ENCODE data around the gene NPAS3.

The NPAS3 gene

DNA sequence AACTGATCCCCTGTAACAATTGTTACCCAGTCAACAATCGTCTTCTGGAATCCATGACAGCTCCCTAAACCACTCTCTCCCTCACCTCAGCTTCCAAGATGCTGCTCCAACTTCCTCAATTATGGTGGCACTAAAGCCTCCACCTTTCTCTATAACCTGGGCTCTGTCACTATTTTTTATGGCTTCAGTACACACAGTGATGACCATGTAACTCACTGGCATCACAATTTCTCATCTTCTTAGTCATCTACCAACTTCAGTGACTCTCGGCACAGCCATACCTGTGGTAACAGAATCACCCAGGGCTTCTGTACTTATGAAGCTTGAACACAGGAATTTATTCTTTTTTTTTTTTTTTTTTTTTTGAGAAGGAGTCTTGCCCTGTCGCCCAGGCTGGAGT is 32.0 kb upstream of the NPAS3 start:
- no peak for TF ChIP-seq FOXP2 (optimal IDR thresholded peaks at IDR 0.05; ENCODE audit: borderline replicate concordance, extremely low read depth, extremely low read length, insufficient read depth)
- TF ChIP-seq SIN3A (IDR thresholded peaks at IDR 0.05; ENCODE audit: borderline replicate concordance, insufficient read depth, low read length): no peak
- TF ChIP-seq, protein P1, sequence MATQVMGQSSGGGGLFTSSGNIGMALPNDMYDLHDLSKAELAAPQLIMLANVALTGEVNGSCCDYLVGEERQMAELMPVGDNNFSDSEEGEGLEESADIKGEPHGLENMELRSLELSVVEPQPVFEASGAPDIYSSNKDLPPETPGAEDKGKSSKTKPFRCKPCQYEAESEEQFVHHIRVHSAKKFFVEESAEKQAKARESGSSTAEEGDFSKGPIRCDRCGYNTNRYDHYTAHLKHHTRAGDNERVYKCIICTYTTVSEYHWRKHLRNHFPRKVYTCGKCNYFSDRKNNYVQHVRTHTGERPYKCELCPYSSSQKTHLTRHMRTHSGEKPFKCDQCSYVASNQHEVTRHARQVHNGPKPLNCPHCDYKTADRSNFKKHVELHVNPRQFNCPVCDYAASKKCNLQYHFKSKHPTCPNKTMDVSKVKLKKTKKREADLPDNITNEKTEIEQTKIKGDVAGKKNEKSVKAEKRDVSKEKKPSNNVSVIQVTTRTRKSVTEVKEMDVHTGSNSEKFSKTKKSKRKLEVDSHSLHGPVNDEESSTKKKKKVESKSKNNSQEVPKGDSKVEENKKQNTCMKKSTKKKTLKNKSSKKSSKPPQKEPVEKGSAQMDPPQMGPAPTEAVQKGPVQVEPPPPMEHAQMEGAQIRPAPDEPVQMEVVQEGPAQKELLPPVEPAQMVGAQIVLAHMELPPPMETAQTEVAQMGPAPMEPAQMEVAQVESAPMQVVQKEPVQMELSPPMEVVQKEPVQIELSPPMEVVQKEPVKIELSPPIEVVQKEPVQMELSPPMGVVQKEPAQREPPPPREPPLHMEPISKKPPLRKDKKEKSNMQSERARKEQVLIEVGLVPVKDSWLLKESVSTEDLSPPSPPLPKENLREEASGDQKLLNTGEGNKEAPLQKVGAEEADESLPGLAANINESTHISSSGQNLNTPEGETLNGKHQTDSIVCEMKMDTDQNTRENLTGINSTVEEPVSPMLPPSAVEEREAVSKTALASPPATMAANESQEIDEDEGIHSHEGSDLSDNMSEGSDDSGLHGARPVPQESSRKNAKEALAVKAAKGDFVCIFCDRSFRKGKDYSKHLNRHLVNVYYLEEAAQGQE (IDR thresholded peaks at IDR 0.05; ENCODE audit: insufficient read depth in 1 of 2, low read depth in 2 of 2, low read length in 2 of 2): no peak
- no peak for TF ChIP-seq TAF1 (IDR thresholded peaks at IDR 0.05; ENCODE audit: borderline replicate concordance, insufficient read depth, low read length)
- no peak for TF ChIP-seq POLR2AphosphoS5 (IDR thresholded peaks at IDR 0.05; ENCODE audit: low read depth, low read length)

DNA sequence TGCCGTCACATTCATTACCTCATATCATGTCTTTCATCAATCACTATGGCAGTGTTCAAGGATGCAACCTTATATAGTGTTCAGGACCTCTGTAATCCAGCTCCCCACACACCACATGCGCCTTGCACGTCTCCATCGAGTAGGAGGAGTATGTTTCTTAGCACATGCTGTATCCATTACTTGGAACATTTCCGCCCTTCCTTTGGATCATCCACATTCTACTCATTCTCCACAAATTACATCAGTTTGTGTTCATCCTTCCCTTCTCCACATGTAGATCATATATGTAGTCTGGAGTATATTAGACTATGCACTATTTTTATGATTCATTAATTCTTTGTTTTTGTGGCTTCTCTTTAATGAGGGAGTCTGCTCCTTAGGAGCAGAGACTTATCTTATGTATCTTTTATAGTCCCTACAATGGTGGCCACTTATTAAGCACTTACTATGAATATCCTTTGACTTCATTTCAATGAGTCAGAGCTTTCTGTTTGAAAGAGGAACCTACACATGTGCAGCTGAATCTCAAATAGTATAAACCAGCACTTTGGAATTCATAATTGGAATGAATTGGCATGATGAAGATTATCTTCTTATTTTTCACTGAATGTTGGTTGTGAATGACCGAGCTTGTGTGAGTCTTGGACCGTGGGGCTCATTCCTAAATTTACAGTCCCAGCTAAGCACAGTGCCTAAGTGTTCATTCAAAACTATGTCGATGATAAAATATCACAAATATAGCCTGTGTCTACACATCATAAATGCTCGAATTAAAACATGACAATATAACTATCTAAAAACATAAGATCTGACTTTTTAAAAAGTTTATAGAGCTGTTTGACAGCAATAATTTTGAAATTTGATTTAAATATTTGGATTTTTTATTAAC is 30.2 kb upstream of the NPAS3 start:
- no peak for TF ChIP-seq TAF1 (IDR thresholded peaks at IDR 0.05; ENCODE audit: borderline replicate concordance, insufficient read depth, low read length)
- no peak for TF ChIP-seq FOXP2 (optimal IDR thresholded peaks at IDR 0.05; ENCODE audit: borderline replicate concordance, extremely low read depth, extremely low read length, insufficient read depth)
- no peak for TF ChIP-seq POLR2AphosphoS5 (IDR thresholded peaks at IDR 0.05; ENCODE audit: low read depth, low read length)
- no peak for TF ChIP-seq SIN3A (IDR thresholded peaks at IDR 0.05; ENCODE audit: borderline replicate concordance, insufficient read depth, low read length)
- TF ChIP-seq, protein P1 (IDR thresholded peaks at IDR 0.05; ENCODE audit: insufficient read depth in 1 of 2, low read depth in 2 of 2, low read length in 2 of 2): no peak

DNA sequence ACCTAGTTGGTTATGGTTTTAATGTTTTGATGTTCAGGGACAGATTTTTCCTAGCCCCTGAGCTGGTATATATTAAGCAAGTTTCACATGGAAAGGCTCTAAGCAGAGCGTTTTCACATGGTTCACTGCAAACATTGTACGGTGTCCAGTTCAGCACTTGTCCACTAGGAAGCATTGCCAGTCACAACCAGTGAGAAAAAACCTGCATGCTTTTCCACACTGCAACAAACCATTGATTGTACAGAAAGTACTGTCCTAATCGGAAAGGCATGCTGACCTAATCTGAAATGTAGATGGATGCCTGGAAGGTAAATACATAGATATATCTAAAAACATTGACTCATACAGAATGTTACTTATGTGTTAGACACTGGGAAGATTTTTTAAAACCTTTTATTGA is 25.0 kb upstream of the NPAS3 start:
- TF ChIP-seq SIN3A (IDR thresholded peaks at IDR 0.05; ENCODE audit: borderline replicate concordance, insufficient read depth, low read length) (no peak), TAF1 (IDR thresholded peaks at IDR 0.05; ENCODE audit: borderline replicate concordance, insufficient read depth, low read length) (no peak), FOXP2 (optimal IDR thresholded peaks at IDR 0.05; ENCODE audit: borderline replicate concordance, extremely low read depth, extremely low read length, insufficient read depth) (no peak), POLR2AphosphoS5 (IDR thresholded peaks at IDR 0.05; ENCODE audit: low read depth, low read length) (no peak)
- TF ChIP-seq, protein P1 (IDR thresholded peaks at IDR 0.05; ENCODE audit: insufficient read depth in 1 of 2, low read depth in 2 of 2, low read length in 2 of 2): no peak

DNA sequence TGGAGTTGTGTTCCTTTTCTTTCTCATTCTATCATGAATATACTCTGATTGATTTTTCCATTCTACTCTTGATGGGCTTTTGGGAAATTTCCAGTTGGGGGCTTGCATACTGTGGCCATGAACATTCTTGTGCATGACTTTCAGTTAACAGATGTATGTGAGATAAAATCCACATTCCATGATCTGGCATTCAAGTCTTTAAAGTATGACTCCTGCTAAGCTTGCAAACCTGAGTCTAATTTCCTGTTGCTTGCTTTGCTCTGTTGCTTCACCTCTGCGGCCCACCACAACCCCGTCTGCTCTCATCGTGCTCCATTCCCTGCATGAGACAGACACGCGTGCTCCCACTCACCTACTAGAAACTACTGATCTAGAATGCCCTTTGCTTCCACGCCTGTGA is 24.3 kb upstream of the NPAS3 start:
- TF ChIP-seq SIN3A (IDR thresholded peaks at IDR 0.05; ENCODE audit: borderline replicate concordance, insufficient read depth, low read length) (no peak), FOXP2 (optimal IDR thresholded peaks at IDR 0.05; ENCODE audit: borderline replicate concordance, extremely low read depth, extremely low read length, insufficient read depth) (no peak), POLR2AphosphoS5 (IDR thresholded peaks at IDR 0.05; ENCODE audit: low read depth, low read length) (no peak), TAF1 (IDR thresholded peaks at IDR 0.05; ENCODE audit: borderline replicate concordance, insufficient read depth, low read length) (no peak)
- TF ChIP-seq, protein P1 (IDR thresholded peaks at IDR 0.05; ENCODE audit: insufficient read depth in 1 of 2, low read depth in 2 of 2, low read length in 2 of 2): no peak

Data from PFSK-1 (cell line).